ENCODE data around the gene NAA30. TPM values are rescaled to one million over a fixed set of nuclear protein-coding genes. Genes with fewer than 3 reads are reported as not detected.
"Not testable (repeated sequence)": the region's sequence is repeated elsewhere in the genome, so short reads cannot be mapped to it uniquely, and the experiment has no call there.

The NAA30 gene
- total RNA-seq (2014; rRNA removed; shearing (Covaris generic)), result 4.0 and 5.0 TPM in 2 replicates

DNA sequence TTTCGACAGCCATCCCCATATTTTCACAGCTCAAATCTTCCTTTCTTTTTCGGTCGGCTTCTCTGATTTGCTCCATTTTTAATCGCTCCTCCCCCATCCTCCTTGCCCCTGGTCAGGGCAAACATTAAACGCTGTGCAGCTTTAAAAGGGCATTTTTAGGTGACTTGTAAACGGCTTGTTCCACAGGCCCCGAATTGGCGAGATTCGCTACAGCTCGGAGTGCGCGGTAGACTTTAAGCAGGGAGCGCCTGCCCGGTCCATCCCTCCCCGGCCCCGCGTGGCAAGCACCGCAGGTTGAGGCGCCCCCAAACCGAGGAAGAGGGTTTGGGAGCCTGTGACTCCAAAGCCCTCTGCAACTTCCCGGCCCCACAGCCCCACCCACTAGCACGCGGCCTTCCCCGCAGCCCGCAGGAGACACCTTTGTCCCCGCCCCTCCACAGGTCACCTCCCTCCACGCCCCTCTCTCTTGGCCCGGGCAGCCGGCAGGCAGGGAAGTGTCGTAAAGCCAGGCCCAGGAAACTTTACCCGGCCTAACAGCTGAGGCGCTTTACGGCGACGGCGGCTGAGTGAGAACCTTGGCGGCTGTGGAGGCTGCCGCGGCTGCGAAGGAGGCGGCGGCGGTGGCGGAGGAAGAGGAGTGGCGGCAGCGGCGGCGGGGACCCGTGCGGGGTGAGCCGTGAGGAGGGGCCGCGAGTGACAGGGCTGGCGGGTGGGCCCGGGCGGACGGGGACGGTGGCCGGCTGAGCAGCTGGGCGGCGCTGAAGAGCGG lies at the start of gene NAA30:
TSS of gene NAA30 (plus strand) at position 550 of the 769 bp plus-strand sequence. CDS start 372 bp downstream, outside the sequence.
- DNase-seq (ENCODE audit: low spot score), result peak; percentile 79

DNA sequence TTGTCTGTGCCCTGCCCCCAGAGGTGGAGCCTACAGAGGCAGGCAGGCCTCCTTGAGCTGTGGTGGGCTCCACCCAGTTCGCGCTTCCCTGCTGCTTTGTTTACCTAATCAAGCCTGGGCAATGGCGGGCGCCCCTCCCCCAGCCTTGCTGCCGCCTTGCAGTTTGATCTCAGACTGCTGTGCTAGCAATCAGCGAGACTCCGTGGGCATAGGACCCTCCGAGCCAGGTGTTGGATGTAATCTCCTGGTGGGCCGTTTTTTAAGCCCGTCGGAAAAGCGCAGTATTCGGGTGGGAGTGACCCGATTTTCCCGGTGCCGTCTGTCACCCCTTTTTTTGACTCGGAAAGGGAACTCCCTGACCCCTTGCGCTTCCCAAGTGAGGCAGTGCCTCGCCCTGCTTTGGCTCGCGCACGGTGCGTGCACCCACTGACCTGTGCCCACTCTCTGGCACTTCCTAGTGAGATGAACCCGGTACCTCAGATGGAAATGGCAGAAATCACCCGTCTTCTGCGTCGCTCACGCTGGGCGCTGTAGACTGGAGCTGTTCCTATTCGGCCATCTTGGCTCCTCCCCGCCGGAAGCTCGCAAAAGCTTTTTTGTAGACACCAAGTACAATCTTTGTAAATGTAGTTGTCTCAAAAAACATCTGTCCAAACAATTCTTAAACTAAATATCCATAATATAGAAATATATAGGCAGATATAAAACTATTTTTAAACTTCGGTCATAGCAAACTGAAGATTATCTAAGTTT lies 46.7 kb upstream of the NAA30 start:
- not testable (repeated sequence) for DNase-seq (ENCODE audit: low spot score)

DNA sequence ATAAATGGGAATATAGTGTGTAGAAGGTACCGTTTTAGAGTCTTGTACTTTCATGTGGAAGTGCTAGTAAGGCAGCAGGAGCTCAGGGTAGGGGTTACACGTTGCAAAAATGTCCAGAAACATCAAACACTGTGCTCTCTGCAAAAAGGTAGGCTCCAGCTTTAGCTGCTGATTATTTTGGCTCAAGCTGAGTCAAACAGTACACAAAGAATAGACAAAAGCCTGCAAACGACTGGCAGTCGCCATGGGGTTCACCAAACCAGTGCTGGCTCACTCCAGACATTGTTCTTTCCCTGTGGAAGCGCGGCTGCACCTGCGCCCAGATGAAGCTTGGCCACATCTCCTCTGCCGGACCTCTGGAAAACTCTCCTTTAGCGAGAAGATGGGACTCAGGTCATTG lies 45.3 kb upstream of the NAA30 start:
- DNase-seq (ENCODE audit: low spot score), result no peak

DNA sequence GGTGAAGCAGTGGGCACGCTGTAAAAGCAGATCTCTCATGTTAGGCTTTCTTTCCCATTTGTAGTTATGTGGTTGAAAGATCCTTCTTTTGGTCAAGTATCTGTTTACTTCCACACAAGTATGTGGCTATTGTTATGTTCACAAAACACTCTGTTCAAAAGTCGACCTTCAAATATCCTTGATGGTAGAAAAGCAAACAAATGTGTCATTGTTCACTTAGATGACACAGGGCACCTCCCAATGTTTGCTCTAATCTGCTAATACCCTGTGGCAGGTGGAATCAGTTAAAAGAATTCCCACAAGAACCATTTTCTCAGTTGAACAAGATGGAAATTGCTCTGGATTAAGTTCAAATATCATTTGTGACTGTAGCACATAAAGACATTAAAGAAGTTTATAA lies 43.6 kb upstream of the NAA30 start:
- DNase-seq (ENCODE audit: low spot score), result no peak

DNA sequence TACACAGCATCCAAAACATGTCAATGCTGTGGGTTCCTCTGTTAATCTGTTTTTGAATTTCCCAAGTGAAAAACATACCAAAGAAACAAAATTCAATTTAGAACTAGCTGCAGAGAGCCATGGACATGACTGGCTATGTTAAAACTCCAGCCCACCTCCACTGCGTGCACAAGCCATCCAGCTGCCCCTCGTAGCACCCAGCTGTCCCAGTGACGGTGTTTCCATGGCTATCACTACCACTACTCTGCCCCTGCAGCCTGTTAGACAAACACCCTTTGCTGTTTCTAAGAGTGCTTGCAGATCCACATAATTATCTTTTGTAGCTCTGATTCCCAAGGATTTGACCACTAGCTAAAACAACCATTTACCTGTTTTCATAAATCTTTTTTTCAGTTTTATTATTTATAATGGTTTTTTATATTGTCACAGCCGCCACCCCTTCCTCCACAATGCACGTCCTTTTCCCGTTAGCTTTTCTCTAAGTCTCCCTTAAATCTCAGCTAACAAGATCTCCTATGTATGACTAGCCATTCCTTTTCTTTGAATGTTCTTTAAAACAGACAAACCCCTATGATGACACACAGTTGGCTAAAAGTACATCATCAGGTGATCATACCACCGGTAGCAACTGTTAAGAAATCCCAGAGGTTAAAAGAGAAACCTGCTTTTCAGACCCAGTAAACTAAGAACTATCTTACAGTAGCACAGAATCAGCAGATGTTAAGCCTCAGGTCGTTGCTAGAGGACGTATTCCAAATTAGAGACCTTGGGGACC lies 37.8 kb upstream of the NAA30 start:
- DNase-seq (ENCODE audit: low spot score), result no peak

DNA sequence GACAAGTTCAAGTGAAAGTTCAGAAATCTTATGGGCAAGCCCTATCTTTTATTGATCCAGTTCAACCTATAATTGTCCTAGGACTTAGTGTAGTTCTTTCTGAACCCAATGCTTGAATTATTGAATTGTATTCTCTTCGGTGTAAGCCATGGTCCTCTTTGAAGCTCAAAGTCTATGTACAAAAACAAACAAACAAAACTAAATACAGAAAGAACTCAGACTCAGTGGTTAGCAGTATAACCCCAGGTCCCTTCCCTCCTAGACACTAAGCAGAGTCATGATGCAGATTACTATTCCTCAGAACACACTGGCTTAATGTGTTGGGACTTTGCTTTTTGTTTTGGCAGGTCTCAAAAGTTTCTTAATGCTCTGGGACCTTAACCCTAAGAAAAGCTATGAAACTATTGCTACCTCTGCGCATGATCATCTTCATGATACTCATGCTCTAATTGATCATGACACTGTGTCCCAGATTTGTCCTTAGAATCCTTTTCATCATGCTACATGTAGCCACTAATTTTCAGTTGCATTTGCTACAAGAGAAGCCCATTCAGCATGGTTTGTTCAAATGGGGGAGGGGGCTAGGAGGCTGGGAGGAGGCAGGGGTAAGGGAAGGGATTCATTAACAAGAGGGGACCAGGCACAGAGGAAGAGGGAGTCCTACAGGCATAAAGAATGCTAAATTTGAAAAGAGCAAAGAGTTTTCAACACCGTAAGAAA lies 35.1 kb upstream of the NAA30 start:
- DNase-seq (ENCODE audit: low spot score), result no peak

DNA sequence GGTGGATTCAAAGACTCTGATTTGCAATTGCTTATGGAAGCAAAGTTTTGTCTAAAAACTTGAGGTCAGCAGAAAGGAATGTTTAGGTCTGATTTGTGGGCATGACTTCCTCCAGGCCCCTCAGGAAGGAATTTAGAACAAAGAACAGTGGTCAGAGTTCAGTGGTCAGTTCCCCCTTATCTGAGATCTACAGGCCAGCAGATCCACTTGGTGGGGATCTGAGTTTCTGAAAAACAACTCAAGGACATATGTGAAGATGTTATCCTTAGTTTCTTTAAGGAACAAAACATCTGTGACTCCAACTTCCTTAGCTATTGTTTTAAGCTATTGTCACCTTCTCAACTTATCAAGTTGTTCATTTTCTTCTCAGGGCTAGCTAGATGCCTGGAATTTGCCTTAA lies 28.0 kb upstream of the NAA30 start:
- DNase-seq (ENCODE audit: low spot score), result peak; percentile 3

DNA sequence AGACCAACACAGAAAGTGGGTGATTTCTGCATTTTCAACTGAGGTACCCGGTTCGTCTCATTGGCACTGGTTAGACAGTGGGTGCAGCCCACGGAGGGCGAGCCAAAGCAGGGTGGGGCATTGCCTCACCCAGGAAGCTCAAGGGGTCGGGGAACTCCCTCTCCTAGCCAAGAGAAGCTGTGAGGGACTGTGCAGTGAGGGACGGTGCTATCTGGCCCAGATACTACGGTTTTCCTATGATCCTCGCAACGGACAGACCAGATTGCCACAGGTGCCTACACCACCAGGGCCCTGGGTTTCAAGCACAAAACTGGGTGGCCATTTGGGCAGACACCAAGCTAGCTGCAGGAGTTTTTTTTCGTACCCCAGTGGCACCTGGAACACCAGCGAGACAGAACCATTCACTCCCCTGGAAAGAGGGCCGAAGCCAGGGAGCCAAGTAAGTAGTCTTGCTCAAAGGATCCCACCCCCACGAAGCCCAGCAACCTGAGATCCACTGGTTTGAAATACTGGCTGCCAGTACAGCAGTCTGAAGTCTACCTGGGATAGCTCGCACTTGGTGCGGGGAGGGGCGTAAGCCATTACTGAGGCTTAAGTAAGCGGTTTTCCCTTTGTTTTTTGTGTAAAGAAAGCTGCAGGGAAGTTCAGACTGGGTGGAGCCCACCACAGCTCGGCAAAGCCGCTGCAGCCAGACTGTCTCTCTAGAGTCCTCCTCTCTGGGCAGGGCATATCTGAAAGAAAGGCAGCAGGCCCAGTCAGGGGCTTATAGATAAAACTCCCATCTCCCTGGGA lies 25.5 kb upstream of the NAA30 start:
- DNase-seq (ENCODE audit: low spot score), result no peak

DNA sequence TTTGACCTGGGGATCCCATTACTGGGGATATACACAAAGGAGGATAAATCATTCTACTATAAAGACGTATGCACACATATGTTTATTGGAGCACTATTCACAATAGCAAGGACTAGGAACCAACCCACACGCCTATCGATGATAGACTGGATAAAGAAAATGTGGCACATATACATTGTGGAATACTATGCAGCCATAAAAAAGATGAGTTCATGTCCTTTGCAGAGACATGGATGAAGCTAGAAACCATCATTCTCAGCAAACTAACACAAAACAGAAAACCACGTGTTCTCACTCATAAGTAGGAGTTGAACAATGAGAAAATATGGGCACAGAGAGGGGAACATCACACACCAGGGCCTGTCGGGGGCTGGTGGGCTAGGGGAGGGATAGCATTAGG lies 20.2 kb upstream of the NAA30 start:
- not testable (repeated sequence) for DNase-seq (ENCODE audit: low spot score)

DNA sequence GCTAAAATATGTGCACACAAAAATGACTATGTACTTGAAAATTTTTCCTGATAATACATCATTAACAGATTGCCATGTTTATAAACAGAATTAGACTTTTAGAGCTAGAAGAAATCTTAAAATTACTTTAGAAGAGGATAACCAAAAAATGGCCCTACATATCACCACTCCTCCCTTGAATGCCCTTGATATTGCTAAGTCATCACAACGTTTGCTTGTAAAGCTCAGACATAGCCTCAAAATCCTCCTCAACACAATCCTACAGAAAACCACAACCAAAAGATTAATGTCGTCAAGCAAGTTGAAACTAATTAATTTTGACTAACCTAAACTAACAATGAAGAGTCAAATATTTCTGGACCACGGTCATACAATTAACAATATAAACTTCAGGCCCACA lies 19.4 kb upstream of the NAA30 start:
- no peak for DNase-seq (ENCODE audit: low spot score)

DNA sequence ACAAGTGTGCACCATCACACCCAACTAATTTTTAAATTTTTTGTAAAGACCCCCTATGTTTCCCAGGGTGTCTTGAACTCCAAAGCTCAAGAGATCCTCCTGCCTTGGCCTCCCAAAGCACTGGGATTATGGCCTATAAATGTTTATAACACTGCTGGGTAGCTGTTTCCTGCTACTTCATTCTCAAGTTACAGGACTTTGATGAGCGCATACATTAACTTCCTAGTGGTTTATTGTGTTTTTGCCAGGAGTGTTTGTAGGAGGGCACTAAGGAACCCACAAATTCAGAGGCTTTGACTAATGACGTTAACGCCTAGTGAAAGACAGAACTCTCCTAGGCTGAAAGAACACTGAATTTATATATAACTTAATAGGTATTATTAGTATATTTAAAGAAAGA lies 15.2 kb upstream of the NAA30 start:
- DNase-seq (ENCODE audit: low spot score), result no peak

DNA sequence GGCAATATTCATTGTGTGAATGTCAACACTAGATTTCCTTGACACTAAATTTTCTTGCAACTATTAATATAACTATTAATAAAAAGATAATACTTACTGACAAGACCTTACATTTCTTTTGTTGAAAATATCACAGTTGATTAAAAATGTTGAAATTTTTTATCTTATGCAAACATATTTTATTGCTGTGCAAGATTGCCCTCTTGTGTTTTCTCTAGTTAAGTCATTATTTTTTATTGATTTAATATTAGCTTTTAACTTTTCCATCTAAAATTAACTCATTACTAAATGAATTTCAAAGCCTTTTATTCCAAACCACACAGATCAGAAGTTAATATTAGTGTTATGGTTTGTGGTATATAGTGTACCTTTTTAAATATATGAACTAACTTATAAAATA lies 11.7 kb upstream of the NAA30 start:
- no peak for DNase-seq (ENCODE audit: low spot score)

DNA sequence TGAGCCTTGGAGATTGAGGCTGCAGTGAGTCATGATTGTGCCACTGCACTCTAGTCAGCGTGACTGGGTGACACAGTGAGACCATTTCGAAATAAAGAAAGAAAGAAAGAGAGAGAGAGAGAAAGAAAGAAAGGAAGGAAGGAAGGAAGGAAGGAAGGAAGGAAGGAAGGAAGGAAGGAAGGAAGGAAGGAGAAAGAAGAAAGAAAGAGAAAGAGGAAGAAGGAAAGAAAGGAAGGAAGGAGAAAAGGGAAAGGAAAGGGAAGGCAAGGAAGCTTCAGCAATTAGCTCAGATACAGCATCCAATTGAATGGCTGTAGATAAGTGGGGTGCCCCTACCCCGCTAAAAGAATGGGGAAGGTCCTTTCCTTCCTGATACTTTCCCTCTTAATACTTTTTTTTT lies 9.5 kb upstream of the NAA30 start:
- DNase-seq (ENCODE audit: low spot score), result no peak

DNA sequence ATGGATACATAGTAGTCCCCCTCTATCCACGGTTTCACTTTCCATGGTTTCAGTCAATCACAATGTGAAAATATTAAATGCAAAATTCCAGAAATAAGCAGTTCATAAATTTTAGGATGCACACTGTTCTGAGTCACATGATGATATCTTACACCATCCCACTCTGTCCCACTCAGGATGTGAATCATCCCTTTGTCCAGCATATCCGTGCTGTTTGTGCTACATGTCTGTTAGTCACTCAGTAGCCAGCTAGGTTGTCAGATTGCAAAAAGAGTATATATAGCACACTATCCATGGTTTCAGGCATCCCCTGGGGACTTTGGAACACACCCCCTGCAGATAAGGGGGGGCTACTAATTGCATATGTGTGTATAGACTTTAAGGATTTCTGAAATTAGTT lies 8.1 kb upstream of the NAA30 start:
- DNase-seq (ENCODE audit: low spot score), result no peak

DNA sequence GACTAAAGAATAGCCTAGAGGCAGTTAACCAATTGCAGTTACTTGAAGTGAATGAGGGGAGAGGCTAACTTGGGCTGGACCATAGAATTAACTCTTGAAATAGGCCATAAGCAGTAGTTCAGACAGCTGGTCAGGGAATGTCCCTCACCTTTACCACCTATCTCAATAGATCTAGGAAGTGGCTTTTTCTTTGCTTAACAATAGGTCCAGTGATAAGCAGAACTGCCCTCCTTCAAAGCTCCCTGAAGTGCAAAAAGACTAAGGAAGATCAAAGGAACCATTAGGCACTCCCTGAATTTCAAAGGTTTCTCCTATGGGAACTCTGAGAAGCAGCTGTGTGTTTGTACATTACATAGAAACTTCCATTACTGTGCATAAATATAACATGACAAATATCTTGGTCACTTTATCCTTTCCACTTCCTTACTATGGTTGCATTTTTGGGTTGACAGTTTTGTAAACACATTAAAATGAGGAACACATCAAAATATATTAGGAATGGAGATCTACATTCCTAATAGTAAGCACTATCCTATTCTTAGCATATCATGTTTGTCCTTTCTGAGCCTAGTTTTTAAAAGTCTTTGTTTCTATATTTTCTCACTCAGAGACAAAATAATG lies 7.2 kb upstream of the NAA30 start:
- DNase-seq (ENCODE audit: low spot score), result no peak

DNA sequence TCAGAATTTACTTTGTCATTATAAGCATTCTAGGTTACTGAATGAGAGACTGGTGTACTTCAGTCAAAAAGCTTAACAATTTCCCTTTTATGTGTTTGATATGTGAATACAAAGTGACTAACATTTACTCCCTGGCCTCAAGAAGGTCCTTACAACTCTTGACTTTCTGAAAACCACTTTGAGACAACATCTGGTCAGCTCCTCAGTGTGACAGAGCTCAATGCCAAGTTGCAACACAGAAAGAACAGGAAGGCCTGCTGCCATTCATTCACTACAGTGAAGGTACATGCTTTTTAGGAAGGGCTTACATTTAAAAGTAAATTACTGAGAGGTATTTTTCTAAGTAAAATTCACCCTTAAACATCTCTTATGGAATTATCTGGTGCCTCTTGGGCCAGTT lies 2.3 kb upstream of the NAA30 start:
- DNase-seq (ENCODE audit: low spot score), result no peak

DNA sequence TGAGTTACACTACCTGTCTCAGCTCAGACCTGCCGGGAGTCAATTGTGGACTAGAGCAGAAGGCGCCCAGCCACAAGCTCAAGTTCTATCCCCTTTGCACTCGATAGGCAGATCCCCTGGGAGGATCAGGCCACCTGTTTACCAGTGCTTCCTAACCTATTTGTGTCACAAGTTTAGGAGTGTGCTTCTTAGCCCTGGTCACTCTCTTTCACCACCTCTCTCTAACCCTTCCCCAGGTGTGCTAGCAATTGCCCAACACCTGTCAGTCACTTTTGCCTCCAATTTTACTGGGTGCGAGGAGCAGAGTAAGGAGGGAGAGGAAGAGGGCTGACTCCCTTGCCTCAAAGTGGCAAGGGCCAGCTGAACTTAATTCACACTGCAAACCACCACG lies 745 bp upstream of the NAA30 start:
- DNase-seq (ENCODE audit: low spot score), result peak; percentile 31

DNA sequence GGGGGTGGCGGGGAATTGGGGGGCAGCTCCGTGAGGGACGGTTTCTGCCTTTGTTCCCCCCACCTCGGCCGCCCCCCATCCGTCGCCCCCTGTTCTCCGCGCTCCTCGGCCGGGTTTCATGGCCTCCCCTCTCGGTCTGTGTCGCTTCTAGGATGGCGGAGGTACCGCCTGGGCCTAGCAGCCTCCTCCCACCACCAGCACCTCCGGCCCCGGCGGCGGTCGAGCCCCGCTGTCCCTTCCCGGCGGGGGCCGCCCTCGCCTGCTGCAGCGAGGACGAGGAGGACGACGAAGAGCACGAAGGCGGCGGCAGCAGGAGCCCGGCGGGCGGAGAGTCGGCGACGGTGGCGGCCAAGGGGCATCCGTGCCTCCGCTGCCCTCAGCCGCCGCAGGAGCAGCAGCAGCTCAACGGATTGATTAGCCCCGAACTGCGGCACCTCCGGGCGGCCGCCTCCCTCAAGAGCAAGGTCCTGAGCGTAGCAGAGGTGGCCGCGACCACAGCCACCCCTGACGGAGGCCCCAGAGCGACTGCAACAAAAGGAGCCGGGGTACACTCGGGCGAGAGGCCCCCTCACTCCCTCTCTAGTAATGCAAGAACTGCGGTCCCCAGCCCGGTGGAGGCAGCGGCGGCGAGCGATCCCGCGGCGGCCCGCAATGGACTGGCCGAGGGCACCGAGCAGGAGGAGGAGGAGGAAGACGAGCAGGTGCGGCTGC lies 575 bp downstream of the NAA30 start:
- DNase-seq (ENCODE audit: low spot score), result peak; percentile 31

DNA sequence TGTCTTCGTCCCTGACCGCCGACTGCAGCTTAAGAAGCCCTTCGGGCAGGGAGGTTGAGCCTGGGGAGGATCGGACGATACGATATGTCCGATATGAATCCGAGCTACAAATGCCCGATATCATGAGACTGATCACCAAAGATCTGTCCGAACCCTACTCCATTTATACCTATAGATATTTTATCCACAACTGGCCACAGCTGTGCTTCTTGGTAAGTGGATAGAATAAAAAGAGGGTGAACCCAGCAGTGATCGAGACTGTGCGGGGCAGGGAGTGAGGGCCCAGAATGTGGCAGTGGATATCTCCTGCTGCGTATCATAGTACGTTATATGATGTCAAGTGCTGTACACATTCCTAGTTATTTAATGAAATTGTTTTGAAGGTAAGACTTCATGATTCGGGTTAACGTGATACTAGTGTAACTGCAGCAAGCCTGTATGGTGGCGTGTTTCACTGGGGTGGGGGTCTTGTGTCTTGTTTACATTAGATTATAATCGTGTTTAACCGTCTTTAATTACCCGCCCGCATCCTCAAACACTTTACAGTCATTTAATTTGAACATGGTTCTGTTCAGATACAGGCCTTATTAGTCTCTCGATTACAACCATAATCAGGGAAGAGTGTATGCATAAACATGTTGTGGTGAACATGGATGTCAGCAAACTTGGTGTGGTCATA lies 1.3 kb downstream of the NAA30 start:
- no peak for DNase-seq (ENCODE audit: low spot score)
